Stimulated activated CD4-positive, alpha-beta T cell treated with anti-CD3 and anti-CD28 coated beads, Interleukin-4, amount 100 ng/mL, for 1 hour (primary cell): ENCODE results near the gene PHF3.
"Not testable (repeated sequence)": the region's sequence is repeated elsewhere in the genome, so short reads cannot be mapped to it uniquely, and the experiment has no call there.

Source experiments
- DNase-seq: peaks from one replicate; pipeline ENCODE4 v3.0.0-alpha.2; 2020

Gene PHF3

GRCh38 chr6:63709148-63709547 is 73.5 kb downstream of the PHF3 start:
- no peak for DNase-seq

DNA sequence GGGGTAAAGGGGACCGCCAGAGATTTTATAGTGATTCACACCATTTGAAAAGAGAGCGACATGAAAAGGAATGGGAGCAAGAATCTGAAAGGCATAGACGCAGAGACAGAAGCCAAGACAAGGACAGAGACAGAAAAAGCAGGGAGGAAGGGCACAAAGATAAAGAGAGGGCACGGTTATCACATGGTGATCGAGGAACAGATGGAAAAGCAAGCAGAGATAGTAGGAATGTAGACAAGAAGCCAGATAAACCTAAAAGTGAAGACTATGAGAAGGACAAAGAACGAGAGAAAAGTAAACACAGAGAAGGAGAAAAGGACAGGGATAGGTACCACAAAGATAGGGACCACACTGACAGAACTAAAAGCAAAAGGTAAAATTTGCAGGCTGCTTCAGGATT is 77.7 kb downstream of the PHF3 start:
- no peak for DNase-seq

GRCh38 chr6:63714091-63714490 is 78.5 kb downstream of the PHF3 start:
- no peak for DNase-seq

- no peak for DNase-seq
Observed at GRCh38 chr6:63716169-63716568, 80.6 kb downstream of the PHF3 start.

DNA sequence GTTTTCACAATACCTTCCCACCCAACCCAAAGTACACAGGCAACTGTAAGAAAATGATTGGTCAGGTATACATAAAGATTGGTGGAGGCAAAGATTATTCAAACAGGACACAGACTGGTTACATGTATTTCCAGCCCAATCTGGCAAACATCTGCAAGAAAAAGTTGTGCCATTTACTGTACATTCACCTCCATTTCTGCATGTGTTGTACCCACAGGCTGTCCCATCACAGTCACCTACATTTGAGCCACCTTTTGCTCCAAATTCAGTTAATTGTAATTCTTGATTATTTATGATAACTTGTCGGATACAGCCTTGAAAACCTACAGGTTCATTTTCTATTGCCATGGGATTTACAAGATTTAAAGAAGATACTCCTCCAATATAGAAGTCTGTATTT is 85.6 kb downstream of the PHF3 start:
- DNase-seq: no peak

DNA sequence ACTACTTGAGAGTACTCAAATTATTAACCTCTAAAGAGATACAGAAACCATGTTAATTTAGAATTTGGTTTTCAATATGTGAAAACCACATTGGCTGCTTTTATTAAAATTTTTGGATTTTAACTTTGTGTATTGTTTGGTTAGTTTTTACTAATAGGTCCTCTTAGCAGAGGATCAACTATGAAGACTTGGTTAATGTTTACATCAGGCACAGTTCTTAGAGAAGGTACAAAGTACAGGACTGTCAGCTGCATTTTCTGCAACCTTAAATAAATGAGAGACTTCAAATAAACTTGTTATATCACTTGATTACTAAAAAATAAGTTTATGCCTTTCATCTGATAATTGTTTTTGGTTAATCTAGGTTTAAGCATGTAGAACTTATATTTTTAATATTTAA is 89.1 kb downstream of the PHF3 start:
- no peak for DNase-seq

DNA sequence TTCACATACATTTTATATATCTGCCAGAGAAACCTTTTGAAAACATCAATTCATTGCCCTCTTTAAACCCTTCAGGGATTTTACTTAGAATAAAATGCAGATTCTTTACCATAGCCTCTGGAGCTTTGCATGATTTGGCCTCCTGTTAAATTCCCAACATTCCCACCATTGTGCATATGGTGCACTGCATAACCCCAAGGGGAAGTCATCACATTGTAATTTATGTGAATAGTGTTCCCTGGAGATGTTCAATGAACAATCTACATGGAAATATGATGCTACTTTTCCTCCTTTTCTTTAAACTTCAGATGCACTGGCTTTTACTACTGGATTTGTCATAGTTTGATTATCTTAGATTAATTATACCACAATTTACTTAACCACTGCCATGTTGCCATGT is 94.7 kb downstream of the PHF3 start:
- no peak for DNase-seq

- DNase-seq: no peak
Observed at GRCh38 chr6:63731930-63732329, 96.3 kb downstream of the PHF3 start.

DNA sequence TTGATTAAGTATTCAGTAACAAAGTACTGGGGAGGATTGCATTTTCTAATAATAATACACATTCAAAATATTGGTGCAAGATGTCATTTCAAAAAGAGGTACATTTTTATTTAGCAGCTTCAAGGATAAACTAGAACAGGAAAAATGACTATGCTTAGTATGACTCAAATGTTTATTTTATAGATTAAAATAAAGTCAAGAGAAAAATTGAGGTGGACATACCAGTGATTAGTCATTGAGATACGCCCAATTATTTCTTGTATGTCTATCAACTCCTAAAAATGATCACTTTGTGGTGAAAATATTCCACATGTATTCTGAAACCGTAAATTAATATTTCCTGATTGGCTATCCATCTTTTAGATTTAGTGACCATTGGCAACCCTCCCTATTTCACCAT is 96.7 kb downstream of the PHF3 start:
- DNase-seq: no peak

- no peak for DNase-seq
Observed at GRCh38 chr6:63734923-63735322, 99.3 kb downstream of the PHF3 start.

DNA sequence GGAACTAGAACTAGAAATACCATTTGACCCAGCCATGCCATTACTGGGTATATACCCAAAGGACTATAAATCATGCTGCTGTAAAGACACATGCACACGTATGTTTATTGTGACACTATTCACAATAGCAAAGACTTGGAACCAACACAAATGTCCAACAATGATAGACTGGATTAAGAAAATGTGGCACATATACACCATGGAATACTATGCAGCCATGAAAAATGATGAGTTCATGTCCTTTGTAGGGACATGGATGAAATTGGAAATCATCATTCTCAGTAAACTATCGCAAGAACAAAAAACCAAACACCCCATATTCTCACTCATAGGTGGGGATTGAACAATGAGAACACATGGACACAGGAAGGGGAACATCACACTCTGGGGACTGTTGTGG is 102.6 kb downstream of the PHF3 start:
- not testable (repeated sequence) for DNase-seq

DNA sequence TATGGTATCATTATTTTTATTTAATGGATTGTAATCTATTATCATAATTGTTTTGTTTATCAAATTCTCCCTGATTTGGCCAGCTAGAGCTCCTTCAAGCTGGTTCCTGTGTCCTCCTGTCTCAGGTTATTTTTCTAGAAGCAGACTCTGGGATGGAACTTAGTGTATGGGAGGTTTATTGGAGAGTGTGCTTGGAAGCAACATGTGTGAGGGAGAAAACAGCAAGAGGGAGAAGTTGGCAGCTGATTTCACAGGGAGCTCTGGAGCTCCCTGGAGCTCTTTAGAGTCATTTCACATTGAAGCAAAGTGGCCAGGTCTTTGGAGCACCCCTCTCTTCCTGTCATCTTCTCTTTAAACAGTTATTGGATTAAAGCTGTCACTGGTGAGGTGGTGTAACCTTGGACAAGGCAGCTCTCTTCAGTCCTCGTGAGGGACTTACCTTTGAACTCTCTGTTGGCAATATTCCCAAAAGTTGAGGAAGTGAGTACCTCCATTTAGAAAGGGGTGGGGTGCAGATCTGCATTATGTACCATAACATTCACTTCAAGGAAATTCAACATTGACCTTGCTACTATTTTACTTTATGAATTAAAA is 103.6 kb downstream of the PHF3 start:
- no peak for DNase-seq

DNA sequence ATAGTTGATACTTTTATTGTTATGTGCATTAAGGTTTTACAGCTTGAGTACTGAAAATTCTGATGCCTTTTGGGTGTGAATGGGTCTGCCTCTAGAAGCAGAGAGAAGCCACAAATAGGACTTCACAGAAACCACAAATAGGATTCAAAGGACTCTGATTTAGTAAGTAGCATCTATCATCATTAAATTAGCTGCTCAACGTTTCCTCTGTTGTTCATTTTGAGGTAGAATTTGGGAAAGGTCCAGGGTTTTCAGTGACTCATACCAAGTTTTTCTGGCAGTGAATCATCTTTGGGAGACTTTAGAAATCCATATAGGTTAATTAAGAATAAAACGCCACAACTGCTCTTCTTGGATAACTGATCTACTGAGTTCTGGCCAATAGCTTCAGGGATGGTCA is 105.1 kb downstream of the PHF3 start:
- no peak for DNase-seq

- no peak for DNase-seq
Observed at GRCh38 chr6:63742060-63742459, 106.5 kb downstream of the PHF3 start.

- no peak for DNase-seq
Observed at GRCh38 chr6:63743691-63744090, 108.1 kb downstream of the PHF3 start.

DNA sequence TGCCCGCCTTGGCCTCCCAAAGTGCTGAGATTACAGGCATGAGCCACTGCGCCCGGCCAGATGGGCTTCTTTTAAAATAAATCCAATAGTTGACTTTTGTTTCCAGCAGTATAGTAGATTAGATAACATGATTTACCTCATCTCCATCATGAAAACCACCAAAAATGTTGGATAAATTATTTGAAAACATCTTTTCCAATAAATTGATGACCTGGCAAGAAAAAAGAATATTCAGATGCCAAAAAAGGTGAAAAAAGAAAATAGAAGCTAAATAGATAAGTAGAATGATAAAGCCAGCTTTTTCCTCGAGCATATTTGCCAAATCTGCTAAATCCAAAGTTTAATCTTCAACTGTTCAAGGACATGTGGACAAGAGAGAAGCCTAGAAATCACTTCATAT is 109.2 kb downstream of the PHF3 start:
- DNase-seq: no peak

- DNase-seq: no peak
Observed at GRCh38 chr6:63745784-63746183, 110.2 kb downstream of the PHF3 start.

- DNase-seq: no peak
Observed at GRCh38 chr6:63750400-63750799, 114.8 kb downstream of the PHF3 start.

GRCh38 chr6:63757275-63757674 is 121.7 kb downstream of the PHF3 start:
- DNase-seq: not testable (repeated sequence)

- DNase-seq: no peak
Observed at GRCh38 chr6:63757826-63758225, 122.2 kb downstream of the PHF3 start.

DNA sequence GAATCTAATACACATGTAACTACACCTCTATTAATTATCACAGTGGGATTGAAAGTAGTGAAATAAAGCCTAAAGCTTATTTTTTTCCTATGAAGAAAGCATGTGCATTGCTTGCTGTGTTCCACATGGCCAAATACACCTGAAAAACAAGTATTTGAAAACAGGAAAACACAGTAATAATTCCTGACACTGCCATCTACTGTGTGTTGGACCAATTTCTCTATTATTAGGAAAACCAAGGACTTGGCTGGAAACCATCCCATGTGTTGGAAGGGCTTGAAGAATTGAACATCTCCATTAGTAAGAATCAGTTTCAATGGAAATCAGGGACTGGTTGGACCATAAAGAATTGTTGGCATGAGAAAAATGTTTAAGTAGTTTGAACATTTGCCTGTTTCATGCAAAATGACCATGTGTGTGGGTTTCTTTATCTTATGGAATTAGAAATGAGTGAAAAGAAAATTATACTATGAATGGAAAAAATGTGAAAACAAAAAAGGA is 124.1 kb downstream of the PHF3 start:
- no peak for DNase-seq

GRCh38 chr6:63760199-63760598 is 124.6 kb downstream of the PHF3 start:
- no peak for DNase-seq

GRCh38 chr6:63764318-63764916 is 128.8 kb downstream of the PHF3 start:
- no peak for DNase-seq
